HG03025 (cell line): ENCODE results near the gene ORAI2.
A peak's percentile ranks its signal among the peaks of the same experiment; 100 is the strongest.

Experiments
- ATAC-seq: cut with Tn5 transposase; IDR thresholded peaks from one replicate; pipeline ENCODE4 v1.9.1; 2021; ENCODE audit warnings: mild to moderate bottlenecking, moderate library complexity; ENCODE audit not compliant: unreplicated experiment, low FRiP score

ORAI2 gene

GRCh38 chr7:102413091-102413490 lies 20.3 kb upstream of the ORAI2 start:
- no peak for ATAC-seq

- ATAC-seq: no peak
Measured at GRCh38 chr7:102413611-102414010, 19.8 kb upstream of the ORAI2 start.

GRCh38 chr7:102415685-102416225 lies 17.6 kb upstream of the ORAI2 start:
- no peak for ATAC-seq

GRCh38 chr7:102416406-102416805 lies 17.0 kb upstream of the ORAI2 start:
- no peak for ATAC-seq

- no peak for ATAC-seq
Measured at GRCh38 chr7:102417105-102417504, 16.3 kb upstream of the ORAI2 start.

GRCh38 chr7:102418592-102418991 lies 14.8 kb upstream of the ORAI2 start:
- ATAC-seq: no peak

- no peak for ATAC-seq
Measured at GRCh38 chr7:102421706-102422240, 11.6 kb upstream of the ORAI2 start.

GRCh38 chr7:102424129-102424551 lies 9.2 kb upstream of the ORAI2 start:
- no peak for ATAC-seq

GRCh38 chr7:102424787-102425218 lies 8.6 kb upstream of the ORAI2 start:
- no peak for ATAC-seq

- peak; percentile 52 for ATAC-seq
Measured at GRCh38 chr7:102425639-102426267, 7.6 kb upstream of the ORAI2 start.

- peak; percentile 59 for ATAC-seq
Measured at GRCh38 chr7:102426268-102427018, 6.9 kb upstream of the ORAI2 start.

- ATAC-seq: no peak
Measured at GRCh38 chr7:102427019-102427405, 6.4 kb upstream of the ORAI2 start.

- no peak for ATAC-seq
Measured at GRCh38 chr7:102429141-102429899, 4.1 kb upstream of the ORAI2 start.

GRCh38 chr7:102431617-102432298 lies 1.6 kb upstream of the ORAI2 start:
- no peak for ATAC-seq

GRCh38 chr7:102432442-102433218 lies 745 bp upstream of the ORAI2 start:
- peak; percentile 18 for ATAC-seq

- ATAC-seq: no peak
Measured at GRCh38 chr7:102434039-102434486, 688 bp downstream of the ORAI2 start.

GRCh38 chr7:102436118-102436517 lies 2.7 kb downstream of the ORAI2 start:
- no peak for ATAC-seq

GRCh38 chr7:102439963-102440795 lies 6.8 kb downstream of the ORAI2 start:
- no peak for ATAC-seq
